GM18508 (cell line): ENCODE measurements around the gene RNF150.

Source experiments
- ATAC-seq: cut with Tn5 transposase; IDR thresholded peaks from one replicate; pipeline ENCODE4 v1.9.1; 2021; ENCODE audit warnings: moderate number of reproducible peaks; ENCODE audit not compliant: insufficient read depth, unreplicated experiment

RNF150 gene

DNA sequence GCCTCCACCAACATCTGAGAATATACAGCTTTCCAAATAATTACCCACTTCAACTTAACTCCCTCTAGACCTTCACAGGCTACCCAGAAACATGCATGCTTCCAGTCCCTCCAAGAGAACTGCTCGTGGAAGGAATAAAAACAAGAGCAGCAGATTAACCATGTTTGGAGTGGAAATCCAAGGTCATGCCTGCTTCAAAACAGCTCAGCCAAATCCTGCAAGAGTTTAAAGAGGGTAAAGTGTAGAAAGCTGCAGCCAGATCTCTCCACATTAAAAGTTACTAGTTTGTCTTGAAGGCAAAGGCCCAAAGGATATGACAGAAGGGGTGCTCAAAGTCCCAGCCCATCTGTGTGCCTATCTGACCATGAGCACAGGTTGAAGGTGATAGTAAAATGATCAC lies 139.3 kb downstream of the RNF150 start:
- ATAC-seq: no peak

DNA sequence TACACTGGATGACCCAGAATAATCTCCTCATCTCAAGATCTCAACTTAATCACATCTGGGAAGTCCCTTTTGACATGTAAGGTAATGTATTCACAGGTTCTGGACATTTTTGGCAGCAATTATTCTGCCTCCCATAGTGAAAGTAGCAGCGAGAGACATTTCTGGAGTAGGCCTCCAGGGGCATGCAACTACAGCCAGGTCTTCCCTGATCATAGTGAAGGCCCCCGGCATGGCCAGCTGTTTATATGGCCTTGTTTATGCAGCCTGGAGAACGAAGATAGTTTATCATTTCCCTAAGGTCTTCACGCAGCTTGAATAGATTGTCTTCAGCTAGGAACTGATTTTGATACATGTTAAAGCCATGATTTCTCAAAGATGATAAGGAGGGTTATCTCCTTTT lies 139.9 kb downstream of the RNF150 start:
- no peak for ATAC-seq

DNA sequence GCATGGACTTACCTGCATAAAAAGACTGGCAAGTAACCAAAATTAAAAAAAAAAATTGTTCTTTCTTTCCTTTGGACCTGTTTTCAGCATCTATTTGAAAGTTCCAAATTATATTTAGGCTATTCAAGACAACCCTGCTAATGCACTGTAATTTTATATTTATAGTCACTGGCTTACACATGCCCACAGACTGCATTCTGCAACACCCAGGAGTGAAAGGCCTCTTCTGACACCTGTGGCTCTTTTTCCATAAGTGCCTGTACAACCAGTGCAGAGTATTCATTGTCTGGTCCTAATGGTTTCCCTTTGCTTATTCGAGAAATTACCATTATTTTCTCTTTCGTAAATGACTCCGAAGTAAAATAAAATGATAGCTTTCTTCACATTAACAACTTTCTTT lies 143.3 kb downstream of the RNF150 start:
- no peak for ATAC-seq

DNA sequence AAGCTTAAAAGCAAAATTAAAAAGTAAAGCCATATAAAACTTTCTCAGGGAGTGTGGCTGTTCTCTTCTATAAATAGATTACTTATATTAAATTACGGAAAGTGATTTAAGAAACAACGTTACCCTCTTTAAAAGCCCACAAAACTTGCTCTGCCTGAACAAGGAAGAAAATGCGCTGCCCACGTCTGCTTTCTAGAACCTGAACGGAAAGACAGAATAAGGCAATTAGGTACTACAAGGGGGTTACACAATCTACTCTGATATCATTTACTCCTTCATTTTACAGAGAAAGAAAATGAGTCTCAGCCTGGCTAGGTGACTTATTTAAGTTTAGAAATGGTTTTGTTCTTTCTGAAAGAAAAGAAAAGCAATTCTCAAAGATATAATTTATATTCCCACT lies 147.2 kb downstream of the RNF150 start:
- no peak for ATAC-seq

DNA sequence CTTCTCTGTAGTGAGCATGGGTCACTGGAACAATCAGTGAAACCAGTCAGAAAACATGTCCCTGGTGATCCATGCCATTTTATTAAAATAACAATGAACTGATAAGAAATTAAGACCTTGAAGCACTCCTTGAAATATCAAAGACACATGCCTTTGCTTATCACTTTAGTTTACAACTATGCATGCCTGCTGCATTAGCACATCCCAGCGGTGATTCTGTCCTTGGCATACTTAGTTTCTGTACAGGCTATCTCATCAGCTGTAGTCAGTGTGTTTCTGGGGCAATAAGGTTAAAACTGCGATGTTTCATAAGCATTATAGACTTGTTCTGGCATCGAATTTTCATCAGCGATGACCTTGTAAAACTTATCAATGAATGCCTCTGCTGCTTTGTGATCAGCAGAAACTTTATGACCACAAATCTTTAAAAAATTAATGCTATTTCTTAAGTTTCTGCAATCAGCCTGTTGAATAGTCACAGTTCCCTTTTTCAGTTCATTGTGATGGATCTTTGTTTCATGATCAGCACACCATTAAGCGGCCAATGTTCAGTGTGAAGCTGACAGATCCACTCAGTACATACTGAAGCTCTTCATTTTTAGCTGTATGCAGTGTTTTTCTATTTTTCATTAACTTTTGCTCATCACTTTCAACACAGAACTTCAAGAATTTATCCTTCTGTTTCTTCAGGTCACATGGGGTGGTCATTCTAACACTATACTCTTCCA lies 150.5 kb downstream of the RNF150 start:
- ATAC-seq: no peak

DNA sequence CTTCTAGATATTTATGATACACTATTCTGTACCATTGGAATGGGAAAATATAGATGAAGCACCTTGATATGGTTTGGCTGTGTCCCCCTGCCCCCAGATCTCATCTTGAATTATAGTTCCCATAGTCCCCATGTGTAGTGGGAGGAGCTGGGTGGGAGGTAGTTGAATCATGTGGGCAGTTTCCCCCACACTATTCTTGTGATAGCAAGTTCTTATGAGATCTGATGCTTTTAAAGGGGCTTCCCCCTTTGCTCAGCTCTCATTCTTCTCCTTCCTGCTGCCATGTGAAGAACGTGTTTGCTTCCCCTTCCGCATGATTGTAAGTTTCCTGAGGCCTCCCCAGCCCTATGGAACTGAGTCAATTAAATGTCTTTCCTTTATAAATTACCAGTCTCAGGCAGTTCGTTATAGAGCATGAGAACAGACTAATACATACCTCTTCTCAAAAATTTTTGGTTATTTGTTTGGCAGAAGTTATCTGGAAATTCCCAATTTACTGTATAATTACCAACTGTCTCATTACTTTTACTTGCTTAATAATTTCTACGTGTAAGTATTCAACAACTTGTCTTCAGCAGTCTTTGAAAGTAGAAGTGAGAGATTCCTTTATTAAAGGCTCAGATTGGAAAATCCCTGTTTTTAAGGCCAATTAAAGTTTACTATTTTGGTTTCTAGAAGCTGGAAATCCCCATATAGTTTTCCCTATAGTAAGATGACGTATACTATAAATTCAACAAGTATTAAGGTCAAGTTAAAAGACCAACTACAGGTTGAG lies 152.7 kb downstream of the RNF150 start:
- ATAC-seq: no peak

DNA sequence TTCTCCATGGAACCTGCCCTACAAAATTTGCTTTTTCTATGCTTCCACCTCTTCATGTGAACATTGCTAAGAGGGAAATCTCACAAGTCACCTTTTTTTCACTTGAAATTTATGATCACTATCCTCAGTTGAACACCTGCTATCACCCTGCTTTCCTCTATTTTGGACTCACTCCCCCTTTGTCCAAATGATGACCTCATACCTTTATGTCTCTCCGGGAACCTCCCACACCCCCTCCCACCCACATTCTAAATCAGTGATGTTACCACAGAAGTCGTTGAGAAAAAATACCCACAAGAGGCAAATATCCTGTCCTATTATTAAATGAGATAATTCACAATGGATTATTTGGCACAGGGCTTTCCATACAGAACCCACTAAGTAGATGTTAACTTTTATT lies 156.5 kb downstream of the RNF150 start:
- ATAC-seq: no peak

DNA sequence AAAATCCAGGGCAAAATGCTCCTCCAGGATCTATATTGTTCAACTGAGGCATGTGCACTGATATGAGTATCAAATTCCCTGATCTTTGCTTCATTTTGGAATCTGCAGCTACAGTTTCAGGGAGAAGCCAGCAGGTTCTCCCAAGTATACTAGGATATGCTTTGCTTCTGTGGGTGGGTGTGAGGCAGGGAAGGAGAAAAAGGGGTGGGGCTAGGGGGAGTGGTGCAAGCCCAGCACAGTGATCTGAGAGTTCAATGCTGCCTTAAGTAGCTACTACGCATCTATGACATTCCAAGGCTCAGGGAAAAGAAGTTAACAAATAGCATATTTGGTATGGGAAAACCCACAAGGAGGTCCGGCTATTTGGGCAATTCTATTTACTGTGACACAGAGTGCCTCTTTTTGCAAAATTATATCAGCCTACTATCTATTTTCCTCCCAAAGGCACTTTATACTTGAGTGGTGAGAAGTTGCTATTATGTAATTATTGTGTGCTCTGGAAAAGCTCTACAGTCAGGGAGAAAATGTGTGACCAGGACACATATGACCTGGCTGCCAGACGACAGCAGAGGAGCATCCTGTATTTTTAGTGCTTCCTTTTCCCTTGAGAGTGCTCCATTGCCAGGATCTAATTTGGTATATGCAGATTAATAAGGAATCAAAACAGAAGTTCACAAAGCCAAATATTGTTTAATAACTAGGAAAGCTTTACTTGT lies 162.0 kb downstream of the RNF150 start:
- ATAC-seq: no peak

DNA sequence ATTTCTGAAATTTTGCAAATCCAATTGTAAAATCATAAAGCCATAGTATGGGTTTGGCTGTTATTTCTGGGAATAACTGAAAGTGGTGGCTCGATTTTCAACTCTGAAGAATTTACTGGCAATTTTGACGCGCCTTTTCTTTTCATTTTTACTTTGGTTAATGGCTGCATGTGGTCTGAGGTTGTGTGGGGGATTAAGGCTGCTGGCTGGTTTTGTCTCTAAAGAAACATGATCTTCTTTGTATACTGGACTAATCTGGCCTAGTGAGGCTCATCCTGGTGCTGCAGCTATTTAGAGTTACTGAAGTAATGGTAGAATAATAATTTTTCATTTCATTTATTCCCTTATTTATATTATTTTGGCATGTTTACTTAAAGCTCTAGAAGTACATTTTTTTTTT lies 164.0 kb downstream of the RNF150 start:
- ATAC-seq: no peak

DNA sequence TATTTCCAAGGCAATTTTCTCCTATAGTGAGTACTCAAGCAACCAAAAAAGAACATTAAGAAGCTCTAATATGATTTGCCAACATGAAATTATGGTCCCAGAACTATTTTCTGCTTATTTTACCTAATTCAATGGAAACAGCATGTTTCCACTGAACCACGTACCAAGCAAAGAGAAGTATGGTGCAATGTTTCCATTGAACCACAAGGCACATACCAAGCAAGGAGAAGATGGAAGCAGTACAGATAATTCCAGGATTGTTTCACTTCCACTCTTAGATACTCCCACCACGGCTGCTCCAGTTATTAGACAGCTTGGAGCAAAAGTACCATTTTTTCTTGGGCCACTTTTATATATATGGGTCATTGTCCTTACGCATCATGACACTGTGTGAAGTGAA lies 164.9 kb downstream of the RNF150 start:
- ATAC-seq: no peak

DNA sequence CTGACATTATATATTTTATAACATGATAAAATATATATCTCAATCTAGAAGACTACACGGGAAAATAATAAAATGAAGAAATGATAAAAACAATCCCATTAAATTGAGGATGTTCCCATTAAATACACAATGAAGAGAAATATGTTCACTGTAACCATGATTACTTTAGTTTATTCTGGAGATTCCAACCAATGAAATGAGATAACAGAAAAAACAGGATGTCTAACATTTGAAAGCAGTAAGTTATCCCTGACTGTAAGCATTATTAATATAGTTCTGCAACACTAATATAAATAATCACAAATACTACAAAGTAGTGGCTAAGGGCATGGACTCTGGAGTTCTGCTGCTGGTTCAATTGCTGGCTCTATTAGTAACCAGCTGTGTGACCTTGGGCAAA lies 169.4 kb downstream of the RNF150 start:
- no peak for ATAC-seq

DNA sequence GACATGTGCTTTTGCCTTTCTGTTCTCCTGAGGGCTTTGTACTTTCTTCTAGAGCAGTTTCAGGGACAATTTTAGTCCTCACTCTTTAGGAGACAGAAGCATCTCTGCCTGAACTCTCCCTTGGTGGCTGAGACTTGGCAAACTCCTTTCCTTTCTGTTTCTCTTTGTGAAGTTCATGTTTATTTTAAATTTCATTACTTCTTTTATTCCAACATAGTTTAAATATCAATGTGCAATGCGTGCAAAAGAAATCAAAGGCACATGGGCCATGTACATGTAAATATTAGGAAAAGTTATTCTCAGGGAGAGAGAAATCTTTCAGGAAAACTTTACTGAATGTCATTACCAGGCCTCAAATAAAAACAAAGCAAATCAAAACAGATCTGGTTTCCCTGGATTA lies 177.6 kb downstream of the RNF150 start:
- ATAC-seq: no peak

DNA sequence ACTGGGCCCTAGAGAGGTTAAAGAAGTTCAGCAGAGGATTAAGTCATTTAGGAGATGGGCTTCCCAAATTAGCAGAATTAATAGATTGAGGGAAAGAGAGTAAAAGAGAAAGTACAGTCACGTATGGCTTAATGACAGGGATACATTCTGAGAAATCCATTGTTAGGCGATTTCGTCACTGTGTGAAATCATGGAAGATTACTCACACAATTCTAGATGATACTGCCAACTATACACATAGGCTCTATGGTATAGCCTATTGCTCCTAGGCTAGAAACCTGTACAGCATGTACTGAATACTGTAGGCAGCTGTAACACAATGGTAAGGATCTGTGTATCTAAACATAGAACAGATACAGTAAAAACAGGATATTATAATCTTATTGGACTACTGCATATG lies 180.6 kb downstream of the RNF150 start:
- no peak for ATAC-seq

DNA sequence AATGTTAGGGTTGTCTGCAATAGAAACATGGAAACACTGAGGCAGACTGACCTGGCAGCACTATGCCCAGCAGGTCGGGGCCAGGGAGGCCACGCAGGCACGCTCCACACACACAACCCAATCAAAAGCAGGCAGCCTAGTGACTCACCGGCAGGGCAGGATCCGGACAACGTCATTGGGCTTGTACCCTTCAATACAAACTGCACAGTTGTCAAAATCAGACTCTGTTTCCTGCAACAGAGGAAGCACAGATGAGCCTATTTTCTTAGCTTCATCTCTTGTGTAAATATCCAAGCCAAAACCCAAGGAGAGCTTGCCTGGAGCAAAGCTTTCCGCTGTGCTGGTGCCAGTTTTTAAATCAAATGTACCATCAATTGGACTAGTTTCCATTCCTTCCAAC lies 185.8 kb downstream of the RNF150 start:
- no peak for ATAC-seq

DNA sequence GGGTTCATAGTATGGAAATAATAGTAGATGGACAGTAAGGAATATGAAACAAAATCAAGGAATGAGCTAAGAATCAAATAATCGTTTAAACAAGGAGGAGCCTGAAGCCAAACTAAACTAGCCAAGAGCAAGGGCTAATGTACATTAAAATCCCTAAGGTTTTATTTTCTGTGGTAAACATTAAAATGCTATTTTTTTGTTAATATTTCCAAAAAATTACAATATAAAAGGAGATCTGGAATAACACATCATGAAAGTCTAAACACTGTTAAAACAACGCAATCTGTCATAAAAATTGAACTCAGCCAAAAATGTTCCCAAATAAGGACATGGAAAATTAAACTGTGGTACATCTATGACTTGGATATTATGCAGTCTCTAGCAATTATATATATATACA lies 188.2 kb downstream of the RNF150 start:
- ATAC-seq: no peak

DNA sequence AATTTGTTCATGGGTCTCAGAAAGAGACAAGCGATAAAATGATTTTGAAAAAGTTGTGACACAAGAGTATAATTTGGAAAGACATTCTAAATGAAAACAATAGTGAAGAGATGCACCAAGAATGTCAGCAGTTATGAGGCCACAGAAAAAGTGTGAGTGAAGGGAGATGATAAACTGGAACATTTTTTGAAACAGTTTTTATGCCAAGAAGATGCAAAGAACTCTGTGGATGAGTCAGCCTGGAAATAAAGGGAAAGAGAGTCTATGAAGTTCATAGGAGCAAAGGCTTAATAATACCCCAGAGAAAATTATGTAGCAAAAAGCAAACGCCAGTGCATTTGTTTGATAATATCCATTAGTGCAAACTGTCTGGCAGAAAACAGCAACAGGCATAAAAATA lies 188.7 kb downstream of the RNF150 start:
- ATAC-seq: no peak

DNA sequence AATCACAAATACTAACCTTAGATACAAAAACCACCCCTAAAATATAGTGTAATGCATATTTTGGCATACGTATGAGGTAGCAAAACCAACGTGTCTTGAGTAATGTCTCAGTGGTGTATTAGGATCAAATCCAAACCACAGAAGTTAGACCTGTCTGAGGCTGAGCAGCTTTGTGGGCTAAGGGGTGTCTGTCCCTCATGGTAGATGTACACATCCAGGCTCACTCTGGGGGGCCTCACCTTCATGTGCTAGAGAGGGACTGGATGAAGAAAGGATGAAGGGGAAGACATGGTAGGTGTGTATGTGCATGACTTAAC lies 189.1 kb downstream of the RNF150 start:
- ATAC-seq: no peak

DNA sequence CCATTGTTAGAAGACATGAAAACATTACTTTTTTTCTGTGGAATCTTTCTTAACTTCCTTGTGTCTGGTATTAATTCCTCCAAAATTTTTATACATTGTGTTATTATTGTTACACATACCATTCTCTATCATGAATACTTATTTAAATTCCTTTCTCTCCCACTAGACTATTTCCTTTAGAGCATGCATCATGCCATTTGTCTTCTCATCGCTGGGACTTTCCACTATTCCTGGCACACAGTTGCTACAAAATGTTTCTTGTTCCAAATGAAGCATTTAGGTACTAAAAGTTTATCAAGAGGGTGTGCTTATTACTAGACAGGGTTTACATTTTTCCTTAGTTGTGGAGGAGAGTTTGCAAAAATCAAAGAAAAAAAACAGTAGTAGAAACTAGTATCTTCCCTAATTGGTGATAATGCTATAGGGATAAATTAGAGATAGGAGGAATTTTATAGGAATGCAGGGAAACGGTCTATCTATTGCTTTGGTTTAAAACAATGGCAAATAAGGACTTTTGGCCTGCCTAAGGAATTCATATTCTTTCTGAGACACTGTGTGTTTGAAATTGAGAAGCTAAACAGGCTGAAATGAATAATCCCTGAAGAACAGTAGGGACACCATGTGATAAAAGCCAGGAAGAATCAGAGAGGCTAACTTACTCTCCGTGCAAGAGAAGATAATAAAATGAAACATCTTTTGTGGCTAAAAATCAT lies 189.6 kb downstream of the RNF150 start:
- no peak for ATAC-seq

DNA sequence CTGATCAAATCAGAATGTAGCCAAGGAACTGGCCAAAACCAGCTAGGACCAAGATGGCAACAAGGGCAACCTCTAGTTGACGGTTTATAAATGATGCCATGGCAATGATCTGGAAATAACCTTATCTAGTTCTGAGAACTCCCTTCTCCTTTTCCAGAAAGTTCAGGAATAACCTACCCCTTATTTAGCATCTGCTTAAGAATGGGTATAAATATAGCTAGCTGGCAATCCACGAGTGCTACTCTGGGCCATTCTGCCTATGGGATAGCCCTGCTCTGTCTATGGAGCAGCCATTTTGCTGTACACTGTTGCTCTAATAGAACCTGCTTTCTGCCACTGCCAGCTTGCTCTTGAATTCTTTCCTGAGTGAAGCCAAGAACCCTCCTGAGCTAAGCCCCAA lies 192.7 kb downstream of the RNF150 start:
- ATAC-seq: no peak

DNA sequence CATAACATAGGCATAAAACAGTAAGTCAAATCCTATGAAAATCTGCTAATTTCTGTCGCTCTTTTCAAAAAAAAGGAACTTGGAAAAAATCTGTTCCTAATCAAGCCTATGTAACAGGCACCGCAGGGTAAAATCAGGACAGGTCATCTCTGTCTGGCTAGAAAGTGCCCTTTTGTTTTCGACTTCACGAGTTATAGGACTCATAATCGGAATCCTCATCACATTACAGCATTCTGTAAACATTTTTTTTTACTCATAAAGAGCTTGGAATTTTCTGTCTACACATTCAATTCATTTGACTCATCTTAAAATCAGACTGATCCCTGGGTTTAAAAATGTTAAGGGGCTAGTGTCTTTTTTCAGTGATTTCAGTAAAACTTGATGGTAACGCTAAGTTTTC lies 195.4 kb downstream of the RNF150 start:
- no peak for ATAC-seq

DNA sequence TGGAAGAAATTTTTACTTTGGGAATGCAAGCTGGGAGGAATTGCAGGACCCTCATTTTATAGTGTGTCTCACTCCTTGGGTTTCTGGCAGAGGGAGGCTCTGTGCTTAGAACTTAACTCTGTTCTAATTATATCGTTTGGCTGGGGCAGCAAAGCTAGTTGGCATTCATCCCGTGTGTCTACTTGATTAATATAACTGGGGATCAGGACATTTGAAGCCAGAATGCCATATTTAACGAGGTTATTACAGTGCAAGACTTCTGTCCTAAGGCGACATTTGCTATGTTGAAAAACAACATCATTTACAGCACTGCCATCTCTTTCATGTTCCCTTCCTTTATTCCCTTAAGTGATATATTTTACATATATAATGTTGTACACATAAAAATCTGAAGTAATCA lies 198.0 kb downstream of the RNF150 start:
- no peak for ATAC-seq
